ENCODE data around the gene RSBN1.
"Not testable (repeated sequence)": the region's sequence is repeated elsewhere in the genome, so short reads cannot be mapped to it uniquely, and the experiment has no call there.

The RSBN1 gene

DNA sequence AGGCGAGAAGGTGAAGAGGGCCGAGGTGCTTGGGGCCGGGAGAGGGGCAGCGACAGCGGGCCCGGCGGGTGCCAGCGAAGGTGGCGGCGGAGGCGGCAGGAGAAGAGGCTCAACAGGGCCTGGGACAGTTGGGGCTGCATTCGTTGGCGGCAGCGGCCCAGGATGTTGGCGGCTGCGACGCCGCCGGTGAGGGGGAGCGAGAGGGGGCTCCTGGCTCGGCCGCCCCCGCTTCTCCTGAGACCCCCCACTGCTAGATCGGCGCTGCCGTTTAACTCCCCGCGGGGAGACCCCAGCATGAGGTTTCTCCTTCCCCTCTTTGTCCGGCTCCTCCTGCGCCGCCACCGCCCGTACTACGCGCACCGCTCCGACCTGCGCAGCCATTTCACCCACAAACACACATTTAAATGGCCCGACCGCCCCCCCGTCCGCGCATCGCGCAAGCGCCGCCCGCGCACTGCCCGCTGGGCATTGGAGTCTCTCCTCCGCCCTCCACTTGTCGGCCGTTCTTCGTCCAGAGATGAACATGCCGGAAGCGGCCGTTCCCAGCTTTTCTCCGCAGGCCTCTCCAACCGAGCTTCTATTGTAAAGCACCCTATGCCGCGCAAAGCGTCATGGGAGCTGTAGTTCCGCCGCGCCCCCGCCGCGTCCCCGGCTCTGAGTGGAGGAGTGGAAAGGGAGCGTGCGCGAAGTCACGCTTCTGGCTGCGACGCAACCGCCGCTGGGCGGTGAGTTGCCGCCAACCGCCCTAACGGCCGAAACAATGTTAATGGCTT lies at the start of gene RSBN1:
TSS of gene RSBN1 (minus strand) at position 589 of the 773 bp plus-strand sequence. CDS start at position 525, 64 bp downstream.
- DNase-seq = peak; percentile 99

DNA sequence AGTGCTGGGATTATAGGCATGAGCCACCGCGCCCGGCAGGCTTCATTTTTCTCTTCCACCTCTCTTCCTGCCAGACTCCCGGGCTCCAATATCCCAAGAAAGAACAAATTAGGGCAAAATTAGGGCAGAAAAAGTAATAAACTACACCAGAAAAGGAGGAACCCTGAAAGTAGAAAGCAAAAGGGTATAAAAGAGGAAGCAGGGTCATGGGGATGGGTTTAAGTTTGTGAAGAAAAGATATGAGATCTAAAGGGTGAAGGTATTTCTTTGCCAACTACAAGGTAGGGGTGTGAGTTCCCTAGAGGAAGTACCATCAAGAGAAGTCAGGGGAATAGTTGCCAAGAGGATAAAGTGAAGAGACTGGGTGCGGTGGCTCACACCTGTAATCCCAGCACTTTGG lies 49.4 kb upstream of the RSBN1 start:
- DNase-seq = no peak

DNA sequence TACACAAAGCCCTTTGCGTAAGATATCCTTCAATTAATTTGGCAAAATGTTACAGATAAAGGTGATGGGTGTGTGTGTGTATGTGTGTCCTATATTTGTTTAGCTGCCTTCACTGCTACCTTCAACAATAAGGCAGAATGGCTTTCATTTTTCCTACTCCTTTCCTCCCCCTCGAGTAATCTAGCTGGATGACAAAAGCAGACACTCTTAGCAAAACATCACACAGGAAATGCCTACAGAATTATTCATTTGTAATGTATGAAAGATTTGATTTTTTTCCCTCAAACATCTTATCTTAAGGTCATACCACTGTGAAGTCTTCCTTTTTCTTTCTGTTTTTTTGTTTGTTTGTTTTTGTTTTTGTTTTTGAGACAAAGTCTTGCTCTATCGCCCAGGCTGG lies 48.6 kb upstream of the RSBN1 start:
- DNase-seq = no peak

DNA sequence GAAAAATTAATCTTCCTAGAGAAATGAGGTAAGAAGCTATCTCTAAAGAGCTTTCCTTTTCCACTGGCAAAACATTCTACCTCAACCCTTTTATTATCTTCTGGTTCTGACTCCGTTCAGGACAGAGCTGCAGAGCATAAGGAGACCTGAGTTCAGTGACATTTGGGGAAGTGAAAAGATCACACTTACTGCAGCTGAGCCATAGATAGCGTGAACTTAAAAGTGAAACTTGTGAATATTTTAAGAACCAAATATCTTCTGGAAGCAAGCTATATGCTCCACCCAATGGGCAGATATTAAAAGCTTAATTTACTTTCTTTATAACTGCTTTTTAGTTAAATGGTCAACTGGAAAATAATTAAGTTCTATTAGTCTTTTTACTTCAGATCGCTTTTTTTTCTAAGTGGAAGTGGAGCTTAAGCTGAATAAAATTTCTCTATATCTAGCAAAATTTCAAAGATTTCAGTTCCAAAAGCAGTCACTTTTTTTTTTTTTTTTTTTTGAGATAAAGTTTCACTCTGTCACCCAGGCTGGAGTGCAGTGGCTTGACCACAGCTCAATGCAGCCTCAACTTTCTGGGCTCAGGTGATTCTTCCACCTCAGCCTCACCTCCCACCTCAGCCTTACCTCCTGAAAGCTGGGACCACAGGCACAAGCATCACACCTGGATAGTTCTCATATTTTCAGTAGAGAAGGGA lies 47.4 kb upstream of the RSBN1 start:
- no peak for DNase-seq

DNA sequence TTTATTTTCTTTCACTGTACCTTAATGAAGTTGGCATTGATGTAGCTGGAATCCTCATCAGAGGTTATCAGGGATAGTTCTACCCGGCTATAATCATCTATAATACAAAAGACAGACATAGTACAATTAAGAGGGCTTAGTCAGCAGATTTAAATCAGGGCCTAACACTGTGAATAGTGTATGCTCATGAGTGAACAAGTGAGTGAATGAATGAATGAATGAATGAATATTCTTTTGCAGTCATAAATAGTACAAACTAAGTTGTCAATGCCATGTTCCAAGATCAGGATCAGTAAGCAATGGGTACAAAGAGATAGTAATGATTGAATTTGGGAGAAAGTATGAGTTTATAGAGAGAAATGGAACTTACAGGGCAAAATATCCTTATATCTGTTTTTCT lies 46.7 kb upstream of the RSBN1 start:
- no peak for DNase-seq

DNA sequence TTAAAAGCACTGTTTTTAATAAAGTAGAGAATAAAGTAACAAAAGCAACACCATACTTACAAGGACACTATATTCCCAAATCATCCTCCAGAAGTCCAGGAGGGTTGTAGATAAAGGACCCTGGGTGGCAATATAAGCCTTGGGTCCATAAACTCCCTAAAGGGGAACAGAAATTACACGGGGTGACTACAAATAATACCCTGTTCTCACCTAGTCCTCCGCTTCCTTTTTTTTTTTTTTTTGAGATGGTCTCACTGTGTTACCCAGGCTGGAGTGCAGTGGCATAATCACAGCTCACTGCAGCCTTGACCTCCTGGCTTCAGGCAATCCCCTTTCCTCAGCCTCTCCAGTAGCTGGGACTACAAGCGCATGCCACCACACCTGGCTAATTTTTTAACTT lies 46.1 kb upstream of the RSBN1 start:
- no peak for DNase-seq

DNA sequence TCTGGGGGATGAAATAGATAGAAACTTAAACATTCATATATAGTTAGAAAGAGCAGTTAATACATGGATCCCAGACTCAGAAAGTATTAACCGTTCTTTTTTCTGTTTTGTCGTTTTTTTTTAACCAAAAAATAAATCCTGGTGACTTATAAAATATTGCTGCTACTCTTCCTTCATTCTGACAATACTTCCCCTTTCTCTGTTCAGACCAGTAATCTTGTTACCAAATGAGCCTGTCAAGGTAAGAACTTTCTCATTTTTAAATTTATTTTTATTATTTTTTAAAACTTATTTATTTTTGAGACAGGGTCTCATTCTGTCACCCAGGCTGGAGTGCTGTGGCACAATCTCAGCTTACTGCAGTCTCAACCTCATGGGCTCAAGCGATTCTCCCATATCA lies 45.5 kb upstream of the RSBN1 start:
- no peak for DNase-seq

DNA sequence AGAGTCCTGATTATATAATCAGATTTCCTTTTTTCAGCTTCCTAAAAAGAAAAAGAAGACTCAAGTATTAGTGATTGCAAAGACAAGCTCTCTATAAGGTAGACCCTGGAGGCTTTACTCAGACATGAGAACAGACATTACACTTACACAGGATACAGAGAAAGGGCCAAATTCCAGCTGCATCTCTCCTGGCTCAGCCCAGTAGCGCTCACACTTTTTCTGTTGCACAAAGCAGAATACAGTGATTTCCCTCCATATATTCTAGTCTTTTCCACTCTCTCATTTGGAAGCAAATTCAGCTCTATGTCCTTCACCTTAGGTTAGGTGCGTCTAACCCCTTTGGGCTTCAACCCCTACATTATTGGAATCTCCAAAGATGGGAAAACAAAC lies 44.1 kb upstream of the RSBN1 start:
- DNase-seq = no peak

DNA sequence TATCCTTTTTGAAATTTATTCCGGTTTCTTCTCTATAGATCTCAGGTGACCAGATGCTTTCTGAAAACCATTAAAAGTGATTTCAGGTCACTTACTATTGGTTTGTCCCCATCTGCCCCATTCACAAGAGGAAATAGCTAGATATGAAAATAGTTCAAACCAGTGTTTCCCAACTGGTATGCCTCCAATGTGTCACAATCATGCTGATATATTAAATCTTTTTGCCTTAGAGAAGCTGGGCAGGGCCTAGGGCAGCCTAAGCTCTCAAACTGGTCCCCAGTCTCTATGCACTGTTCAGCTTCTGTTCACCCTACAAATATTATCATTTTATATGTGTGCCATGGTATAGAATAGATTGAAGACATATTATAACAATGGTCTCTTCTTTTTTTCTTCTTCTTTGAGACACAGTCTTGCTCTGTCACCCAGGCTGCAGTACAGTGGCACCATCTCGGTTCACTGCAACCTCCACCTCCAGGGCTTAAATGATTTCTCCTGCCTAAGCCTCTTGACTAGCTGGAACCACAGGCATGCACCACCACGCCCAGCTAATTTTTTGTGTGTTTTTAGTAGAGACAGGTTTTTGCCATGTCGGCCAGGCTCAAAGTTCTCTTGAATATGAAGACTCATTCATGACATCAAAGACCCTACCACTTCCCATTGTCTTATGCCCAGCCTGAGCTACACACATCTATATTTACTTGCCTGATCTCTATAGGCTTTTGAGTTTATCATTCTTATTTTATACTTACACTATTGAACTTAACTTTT lies 43.5 kb upstream of the RSBN1 start:
- no peak for DNase-seq

DNA sequence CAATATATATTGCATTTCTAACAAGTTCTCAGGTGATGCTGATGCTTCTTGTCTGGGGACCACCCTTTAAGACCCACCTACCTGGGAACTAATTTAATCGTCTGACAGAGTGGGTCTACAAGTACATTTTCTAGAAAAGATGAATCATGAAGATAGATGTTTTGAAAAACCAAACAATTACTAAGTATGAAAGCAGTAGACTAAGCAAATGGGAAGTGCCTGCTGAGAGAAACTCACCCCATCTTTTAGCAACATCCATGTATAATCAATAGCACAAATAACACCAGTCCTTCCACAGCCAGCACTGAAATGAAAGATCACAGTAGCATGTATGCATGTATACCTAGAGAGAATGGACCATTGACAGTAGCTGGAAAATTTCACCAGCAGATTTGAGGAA lies 42.0 kb upstream of the RSBN1 start:
- DNase-seq = no peak

DNA sequence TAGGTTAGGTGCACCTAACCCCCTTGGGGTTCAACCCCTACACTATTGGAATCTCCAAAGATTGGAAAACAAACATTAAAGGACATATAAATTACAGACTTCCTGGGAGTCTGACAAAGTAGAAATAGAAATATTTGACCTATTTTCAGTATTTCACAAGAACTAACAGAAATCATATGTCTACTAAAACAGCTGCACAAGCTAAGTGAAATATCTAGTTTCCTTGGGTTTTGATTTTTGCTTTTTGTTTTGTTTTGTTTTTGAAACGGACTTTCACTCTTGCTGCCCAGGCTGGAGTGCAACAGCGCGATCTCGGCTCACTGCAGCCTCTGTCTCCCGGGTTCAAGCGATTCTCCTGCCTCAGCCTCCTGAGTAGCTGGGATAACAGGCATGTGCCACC lies 40.4 kb upstream of the RSBN1 start:
- not testable (repeated sequence) for DNase-seq

DNA sequence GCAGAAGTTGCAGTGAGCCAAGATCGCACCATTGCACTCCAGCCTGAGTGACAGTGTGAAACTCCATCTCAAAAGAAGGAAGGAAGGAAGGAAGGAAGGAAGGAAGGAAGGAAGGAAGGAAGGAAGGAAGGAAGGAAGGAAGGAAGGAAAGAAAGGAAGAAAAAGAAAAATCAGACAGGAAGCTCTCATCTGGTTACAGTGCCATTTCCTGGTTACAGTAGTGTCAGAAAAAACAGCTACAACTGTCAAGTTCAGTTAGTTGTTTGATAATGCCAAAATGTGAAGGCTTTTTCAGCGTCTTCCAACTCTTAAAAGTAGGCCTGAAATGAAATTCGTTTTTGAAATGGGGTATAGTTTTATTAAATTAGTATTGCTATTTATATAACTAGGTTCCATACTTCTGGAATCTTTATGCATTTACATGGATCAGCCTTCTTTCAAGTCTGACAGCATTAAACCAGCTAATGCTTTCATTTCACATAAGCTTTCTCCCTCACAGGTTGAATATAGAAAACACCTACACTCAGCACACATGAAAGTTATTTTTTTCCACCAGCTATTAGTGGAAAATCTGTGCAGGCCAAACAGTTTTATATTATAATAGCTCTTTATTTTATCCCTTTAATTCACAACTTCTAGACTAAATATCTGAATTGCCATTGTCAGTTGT lies 38.0 kb upstream of the RSBN1 start:
- DNase-seq = no peak

DNA sequence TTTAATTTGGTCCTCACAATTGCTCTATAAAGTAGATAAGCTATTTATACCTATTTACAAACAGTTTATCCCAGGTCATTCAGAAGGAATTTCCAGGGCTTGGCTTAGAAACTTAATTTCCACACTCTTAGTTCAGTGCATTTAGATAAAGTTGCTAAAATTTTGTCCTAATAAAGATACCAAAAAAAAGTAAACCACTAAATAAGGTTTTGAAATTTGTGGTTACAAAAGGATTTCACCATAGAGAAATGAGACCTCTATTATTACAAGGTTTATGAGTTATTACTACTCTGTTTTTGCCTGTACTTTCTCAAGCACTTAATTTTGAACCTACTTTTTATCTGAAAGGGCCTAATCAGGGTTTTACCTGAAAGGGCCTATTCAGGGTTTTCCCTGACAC lies 36.8 kb upstream of the RSBN1 start:
- no peak for DNase-seq

DNA sequence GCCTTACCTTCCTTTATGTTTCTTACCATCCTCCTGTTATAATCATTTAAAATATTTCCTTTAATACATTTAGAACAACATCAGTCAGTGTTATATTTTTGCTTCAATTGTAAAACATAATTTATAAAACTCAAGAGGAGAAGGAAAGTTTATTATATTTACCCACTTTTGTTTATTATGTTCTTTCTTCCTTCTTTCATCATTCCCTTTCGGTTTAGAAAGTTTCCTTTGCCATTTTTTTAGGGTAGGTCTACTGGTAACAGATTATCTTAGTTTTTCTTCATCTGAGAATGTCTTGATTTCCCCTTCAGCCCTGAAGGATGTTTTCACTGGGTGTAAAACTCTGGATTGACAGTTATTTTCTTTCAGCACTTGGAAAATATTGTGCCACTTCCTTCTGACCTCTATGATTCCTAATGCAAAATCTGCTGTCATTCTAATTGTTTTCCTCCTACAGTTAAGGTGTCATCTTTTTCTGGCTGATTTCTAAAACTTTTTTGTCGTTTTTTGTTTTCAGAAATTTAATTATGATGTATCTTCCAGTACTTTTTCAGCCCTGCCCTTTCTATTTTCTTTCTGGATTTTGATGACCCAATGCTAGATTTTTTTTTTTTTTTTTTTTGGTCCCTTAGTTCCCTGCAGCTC lies 34.2 kb upstream of the RSBN1 start:
- DNase-seq = no peak

DNA sequence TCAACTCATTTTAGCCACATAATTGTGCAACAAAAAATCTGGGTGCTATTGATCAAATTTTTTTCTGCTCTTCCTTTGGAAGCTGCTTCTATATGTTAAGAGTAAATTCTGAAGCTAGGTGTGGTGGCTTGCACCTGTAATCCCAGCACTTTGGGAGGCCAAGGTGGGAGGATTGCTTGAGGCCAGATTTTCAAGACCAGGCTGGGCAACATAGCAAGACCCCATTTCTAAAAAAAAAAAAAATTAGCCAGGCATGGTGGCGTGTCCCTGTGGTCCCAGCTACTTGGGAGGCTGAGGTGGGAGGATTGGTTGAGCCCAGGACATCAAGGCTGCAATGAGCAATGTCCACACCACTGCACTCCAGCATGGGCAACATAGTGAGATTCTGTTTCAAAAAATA lies 24.3 kb upstream of the RSBN1 start:
- DNase-seq = no peak

DNA sequence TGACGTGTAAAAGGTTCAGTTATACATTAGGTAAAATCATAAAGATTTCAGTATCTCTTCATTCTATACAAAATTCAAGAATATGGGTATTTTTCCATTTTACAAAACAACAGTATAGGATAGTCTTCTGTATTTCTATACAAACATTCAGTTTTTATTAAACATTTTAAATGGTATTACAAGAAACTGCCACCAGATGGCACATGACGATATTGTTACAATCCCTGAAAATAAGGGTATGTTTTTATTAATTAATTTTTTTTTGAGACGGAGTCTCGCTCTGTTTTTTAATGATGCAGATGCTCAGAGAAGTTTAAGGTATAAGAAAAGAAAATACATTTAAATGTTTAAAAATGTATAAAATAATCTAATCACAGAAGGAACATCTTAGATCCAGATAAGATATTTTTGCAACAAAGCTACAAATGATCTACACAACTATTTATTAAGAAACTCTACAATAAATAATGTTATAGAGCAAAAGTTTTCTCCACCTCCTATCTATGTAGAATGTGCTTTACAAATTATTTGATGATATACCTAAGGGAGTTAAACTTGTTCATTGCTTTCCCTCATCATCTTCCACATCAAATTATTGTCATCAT lies 23.5 kb upstream of the RSBN1 start:
- peak; percentile 47 for DNase-seq

DNA sequence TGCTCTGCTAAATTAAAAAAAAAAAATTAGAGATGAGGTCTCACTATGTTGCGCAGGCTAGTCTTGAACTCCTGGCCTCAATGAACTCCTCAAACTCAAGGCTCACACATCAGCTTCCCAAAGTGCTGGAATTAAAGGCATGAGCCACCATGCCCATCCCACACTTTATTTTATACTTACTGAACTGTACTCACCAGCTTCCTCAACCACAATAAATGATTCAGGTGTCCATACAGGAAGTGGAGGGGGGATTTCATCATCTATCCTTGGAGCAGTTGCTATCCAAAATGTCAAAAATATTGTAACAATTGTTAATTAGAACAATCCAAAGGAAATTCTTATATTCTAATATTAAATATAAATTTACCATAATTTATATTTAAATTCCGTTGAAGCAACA lies 22.4 kb upstream of the RSBN1 start:
- no peak for DNase-seq

DNA sequence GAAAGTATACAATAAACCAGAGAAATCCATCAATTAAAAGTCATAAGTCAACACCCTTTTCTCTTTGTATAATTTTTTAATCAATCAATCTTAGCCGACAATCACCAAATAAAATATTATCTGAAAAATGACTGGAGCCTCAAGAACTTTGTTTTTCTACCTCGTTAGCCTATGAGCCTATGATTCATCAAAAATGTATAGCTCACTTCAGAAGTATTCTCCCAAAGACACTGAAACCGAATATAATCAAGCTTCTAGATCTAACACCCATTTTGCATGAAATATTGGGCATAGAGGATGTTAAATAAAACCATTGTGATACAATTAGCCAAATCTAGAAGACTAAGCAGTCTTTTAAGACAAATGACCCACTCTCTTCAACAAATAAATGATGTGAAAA lies 17.8 kb upstream of the RSBN1 start:
- no peak for DNase-seq

DNA sequence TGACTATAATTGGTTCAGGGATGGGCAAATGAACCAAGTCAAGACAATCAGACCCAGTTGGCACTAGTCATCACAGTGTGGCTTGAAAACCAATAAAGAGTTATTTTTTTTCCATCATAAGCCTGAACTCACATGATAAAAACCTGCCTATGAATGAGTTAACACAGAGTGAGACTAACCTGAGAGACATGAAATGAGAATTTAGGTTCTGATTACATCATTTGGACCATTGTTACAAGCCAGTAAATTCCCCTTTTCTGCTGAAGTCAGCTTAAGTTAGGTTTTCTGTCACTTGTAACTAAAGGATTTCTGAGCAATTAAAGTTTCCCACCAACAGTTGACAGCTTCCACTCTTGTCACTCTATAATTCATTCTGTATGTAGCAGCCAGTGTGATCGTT lies 9.6 kb upstream of the RSBN1 start:
- no peak for DNase-seq

DNA sequence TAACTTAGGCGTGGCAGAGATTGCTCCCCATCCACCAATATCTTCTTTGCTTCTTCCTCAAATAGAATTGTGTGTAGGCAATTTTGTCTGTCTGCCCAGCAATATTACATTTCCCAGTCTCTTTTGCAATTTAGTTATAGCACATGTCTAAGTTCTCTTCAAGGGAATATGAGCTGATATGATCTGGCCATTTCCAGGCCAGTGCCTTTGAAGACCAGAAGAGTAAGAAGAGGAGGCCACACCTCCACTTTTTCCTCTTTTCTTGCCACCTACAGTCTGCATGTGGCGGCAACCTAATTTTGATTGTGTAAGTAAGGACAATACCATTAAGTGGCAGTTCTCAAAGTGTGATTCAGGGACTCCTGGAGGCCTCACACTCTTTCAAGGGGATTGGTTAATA lies 6.3 kb upstream of the RSBN1 start:
- no peak for DNase-seq

DNA sequence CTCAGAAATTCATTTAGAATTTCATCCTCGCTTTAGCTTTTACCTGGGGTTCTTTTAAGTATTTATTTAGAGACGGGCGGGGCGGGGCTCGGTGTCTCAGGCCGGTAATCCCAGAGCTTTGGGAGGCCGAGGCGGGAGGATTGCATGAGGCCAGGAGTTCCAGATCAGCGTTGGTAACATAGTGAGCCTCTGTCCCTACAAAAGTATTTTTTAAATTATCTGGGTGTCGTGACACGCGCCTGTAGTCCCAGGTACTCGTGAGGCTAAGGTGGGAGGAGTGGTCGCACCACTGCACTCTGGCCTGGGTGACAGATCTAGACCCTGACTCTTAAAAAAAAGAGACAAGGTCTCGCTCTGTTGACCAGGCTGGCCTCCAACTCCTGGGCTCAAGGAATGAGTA lies 942 bp upstream of the RSBN1 start:
- no peak for DNase-seq

DNA sequence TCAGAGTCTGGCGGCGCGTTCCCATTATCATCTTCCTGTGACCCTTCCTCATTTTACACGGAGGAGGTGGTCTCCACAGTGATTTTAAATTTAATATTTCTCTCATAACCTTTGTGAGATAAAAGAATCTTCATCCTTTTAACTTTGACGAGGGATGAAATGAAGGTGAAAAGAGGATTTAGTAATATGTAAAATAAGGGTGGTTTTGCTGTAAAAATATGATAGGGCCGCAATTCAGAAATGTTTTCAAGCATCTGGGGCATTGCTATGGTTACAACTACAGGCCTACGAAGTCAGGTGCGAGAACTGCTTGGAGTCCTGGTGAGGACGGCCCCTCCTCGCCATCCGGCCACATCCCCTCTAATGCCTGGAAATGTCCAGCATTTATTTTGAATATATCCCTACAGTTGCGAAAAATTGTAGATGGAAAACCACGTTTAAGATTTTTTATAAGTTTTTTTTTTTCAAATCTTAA lies 422 bp upstream of the RSBN1 start:
- DNase-seq = no peak

Measured in NCI-H1105 treated with DMSO at 0.1 percent for 48 hours (cell line).